Prostate gland (tissue), 2 donors: ENCODE measurements around the gene DNAAF8.

ENCODE experiments used
- CTCF ChIP-seq, 4 experiments: fragments of 200-600 bp in 2 of 4; fragments of 450-650 bp in 2 of 4; sonication (generic) in 2 of 4; IDR thresholded peaks; 1 replicate in 3 of 4; 2 replicates in 1 of 4; pipeline ENCODE4 v1.5.1; 2016 to 2019; ENCODE audit warnings: antibody characterized with exemption in 4 of 4, mild to moderate bottlenecking in 2 of 4, moderate library complexity in 2 of 4
- POLR2AphosphoS5 ChIP-seq: sonication (generic); formaldehyde crosslinking; IDR thresholded peaks from one replicate; pipeline ENCODE4 v1.6.1; 2017; ENCODE audit warnings: antibody characterized with exemption

- TF ChIP-seq POLR2AphosphoS5 = no peak
- TF ChIP-seq CTCF (IDR thresholded peaks at IDR 0.05) = no peak
Observed at GRCh38 chr16:4783251-4783950, 49.1 kb downstream of the DNAAF8 start.
